GM15510 (cell line): ENCODE results near the gene REG4.

Experiments
- POLR2A ChIP-seq: IDR thresholded peaks from 3 replicates; pipeline ENCODE4 v1.6.1; 2011; ENCODE audit warnings: borderline replicate concordance; ENCODE audit not compliant: insufficient read length; ENCODE audit errors: extremely low read depth

Gene REG4

DNA sequence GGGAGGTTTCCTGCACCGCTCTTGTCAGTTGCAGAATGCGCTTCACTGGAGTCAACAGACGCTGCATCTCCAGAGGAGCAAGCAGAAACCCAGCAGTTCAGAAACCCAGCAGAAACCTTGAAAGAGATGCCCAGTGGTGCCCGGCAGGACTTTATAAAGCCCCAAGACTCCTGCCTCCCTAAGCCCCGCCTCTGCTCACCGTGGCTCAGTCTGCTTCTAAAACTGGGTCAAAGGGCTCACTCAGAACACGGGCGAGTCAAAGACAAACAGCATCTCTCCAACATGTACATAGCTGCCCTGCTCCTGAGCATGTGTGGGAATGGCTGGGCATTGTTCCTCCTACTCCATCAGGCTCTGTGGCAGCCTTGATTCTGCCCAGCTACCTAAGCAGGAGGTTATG is 42.5 kb downstream of the REG4 start, which contains the start of gene HMGCS2:
HMGCS2 (minus strand) TSS at position 128 of the 400 bp plus-strand sequence; CDS start at position 67, 61 bp downstream.
- no peak for TF ChIP-seq POLR2A

DNA sequence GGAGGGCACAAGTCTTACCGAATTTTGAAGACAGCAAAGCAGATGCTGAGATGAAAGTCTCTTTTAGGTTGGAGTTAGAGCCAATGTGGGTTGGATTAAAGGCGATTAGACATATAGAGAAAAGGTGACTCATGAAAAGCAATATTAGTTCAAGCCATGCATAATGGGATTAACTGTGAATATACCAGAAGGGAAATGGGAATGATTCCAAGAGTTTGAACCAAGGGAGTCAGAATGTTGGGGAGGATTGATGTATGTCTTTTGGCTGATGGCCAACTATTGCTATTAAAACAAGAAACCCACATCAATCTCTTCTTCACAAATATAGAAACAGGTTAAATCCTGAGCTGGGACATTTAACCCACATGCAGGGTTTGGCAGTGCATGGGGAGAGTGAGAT is 43.8 kb downstream of the REG4 start:
- no peak for TF ChIP-seq POLR2A

DNA sequence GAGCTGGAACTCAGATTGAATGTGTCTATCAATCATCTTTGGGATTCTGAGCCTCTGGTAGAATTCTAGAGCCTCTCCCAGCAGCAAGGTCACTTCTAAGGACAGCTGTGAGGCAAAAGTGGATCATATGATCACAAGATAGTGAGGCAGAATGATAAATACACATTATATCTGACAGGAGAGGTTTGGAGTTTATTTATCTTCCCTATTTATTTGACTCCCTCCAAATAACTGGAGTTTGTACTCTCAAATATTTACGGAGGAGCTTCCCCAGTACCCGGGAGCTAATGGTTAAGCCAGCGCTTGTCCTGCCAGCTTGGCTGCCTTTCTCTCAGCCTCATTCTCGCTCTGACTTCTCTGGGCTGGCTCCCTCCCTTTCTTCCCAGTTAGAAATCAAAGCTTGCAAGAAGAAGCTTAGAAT is 44.9 kb downstream of the REG4 start:
- no peak for TF ChIP-seq POLR2A

- no peak for TF ChIP-seq POLR2A
Observed at GRCh38 chr1:119764220-119764619, 47.0 kb downstream of the REG4 start.

DNA sequence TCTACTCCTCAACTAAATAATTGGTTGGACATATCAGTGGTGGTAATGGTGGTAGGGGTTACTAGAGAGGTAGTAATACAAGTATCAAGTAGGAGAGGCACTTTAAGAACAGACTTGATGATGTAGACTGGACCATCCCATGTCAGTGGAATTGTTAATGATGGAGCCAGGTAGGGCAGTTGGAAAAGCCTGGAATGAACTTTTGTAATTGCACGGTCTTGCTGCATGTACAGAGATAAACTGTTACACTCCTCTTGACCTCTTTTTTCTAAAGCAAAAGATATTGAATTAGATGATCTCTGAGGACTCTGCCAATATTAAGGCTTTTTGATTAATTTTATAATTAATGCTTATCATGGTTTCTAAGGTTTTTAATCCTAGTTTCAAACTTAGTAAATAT is 48.3 kb downstream of the REG4 start:
- TF ChIP-seq POLR2A, result no peak

GRCh38 chr1:119762409-119762808 is 48.9 kb downstream of the REG4 start:
- TF ChIP-seq POLR2A, result no peak

DNA sequence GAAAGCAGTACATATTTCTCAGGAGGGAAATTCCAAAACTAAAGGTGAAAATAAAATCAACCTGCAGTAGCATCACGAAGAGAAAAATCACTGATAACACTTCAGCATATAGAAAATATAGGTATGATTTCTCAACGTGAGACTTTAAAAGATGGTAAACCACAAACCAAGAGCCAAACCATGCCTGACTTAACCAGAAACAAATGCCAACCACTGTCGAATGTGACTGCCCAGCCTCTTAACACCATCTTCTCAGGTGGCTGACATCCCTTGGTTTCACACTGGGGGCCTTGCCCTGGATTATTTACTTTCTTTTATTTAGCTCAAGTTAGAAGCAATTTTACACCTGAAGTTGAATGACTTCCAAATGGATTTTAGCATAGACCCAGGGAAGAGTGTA is 52.7 kb downstream of the REG4 start:
- TF ChIP-seq POLR2A, result no peak

GRCh38 chr1:119752592-119752991 is 58.7 kb downstream of the REG4 start:
- TF ChIP-seq POLR2A, result no peak

GRCh38 chr1:119748040-119748439 is 63.2 kb downstream of the REG4 start:
- TF ChIP-seq POLR2A, result no peak

GRCh38 chr1:119747451-119747850 is 63.8 kb downstream of the REG4 start:
- no peak for TF ChIP-seq POLR2A

DNA sequence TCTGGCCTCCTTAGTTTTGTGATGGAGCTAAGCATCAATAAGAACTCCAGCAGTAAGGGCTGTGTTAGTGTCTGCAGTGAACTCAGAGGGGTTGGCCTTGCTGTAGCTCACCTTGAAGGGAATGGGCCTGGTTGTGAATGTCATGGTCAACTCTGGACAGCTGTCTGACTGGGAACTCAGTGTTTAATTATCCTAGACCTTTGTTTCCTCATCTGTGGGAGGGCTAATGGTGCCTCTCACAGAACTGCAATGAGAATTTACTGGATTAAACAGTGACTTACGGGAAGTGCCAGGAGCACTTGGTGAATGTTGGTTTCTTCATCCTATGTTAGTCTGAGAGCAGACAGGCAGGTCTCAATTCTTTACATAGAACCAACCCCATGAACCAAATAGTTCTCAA is 66.2 kb downstream of the REG4 start:
- no peak for TF ChIP-seq POLR2A

DNA sequence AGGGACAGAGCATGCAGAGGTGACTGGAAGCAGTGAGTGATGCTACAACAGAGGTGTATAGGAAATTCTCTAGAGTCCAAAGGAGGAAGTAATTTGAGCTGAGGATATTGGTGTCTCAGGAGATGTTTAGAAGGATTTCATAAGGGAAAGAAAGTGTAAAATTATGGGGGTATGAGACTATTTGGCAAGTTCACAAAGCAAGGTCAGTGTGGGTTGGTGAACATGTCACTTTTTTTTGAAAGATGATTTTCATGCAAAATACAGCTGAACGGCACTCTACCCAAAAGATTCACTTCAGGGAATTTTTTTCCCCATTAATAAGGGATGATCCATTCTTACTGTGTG is 66.7 kb downstream of the REG4 start:
- TF ChIP-seq POLR2A, result no peak
